Measurements from ENCODE around the gene ZNF107. TPM values are rescaled to one million over a fixed set of nuclear protein-coding genes. Genes with fewer than 3 reads are reported as not detected.

Gene ZNF107
- total and polyA plus RNA-seq, 2 of the 13 experiments (the other 11 are each of a cell fraction or from before 2014, with no cell fraction given): 2.5 to 5.4 TPM

- TF ChIP-seq, protein P1, sequence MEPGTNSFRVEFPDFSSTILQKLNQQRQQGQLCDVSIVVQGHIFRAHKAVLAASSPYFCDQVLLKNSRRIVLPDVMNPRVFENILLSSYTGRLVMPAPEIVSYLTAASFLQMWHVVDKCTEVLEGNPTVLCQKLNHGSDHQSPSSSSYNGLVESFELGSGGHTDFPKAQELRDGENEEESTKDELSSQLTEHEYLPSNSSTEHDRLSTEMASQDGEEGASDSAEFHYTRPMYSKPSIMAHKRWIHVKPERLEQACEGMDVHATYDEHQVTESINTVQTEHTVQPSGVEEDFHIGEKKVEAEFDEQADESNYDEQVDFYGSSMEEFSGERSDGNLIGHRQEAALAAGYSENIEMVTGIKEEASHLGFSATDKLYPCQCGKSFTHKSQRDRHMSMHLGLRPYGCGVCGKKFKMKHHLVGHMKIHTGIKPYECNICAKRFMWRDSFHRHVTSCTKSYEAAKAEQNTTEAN (CRISPR knock-in tag; conservative IDR thresholded peaks at IDR 0.05): no peak
- TF ChIP-seq ARNTL (CRISPR knock-in tag; IDR thresholded peaks at IDR 0.05) (0 out of 2 replicates have a peak, but pooled peaks have one; percentile 32), RXRB (CRISPR knock-in tag; IDR thresholded peaks at IDR 0.05; ENCODE audit: borderline replicate concordance) (0 out of 2 replicates have a peak, but pooled peaks have one; percentile 24), ZFP1 (CRISPR knock-in tag; IDR thresholded peaks at IDR 0.05) (0 out of 2 replicates have a peak, but pooled peaks have one; percentile 33), DRAP1 (CRISPR knock-in tag; IDR thresholded peaks at IDR 0.05) (0 out of 2 replicates have a peak, but pooled peaks have one; percentile 13), MNT (IDR thresholded peaks at IDR 0.05) (peak; percentile 12; the same call in 1 of the 2 replicates), STAG1 (CRISPR knock-in tag; IDR thresholded peaks at IDR 0.05) (peak; percentile 37), KDM4B (CRISPR knock-in tag; IDR thresholded peaks at IDR 0.05) (no peak), SOX13 (IDR thresholded peaks at IDR 0.05) (no peak), SOX13 (CRISPR knock-in tag; conservative IDR thresholded peaks at IDR 0.05 in 1 of 2, IDR thresholded peaks at IDR 0.05 in 1 of 2) (peak in 1 of 2 experiments; percentile 69; a peak in 2 of 4 replicates), RAD21 (CRISPR knock-in tag; IDR thresholded peaks at IDR 0.05) (no peak), NR2F6 (IDR thresholded peaks at IDR 0.05) (no peak), NR2F6 (CRISPR knock-in tag; IDR thresholded peaks at IDR 0.05) (peak; percentile 27; the same call in 1 of the 2 replicates), HOMEZ (CRISPR knock-in tag; IDR thresholded peaks at IDR 0.05; ENCODE audit: low read depth) (peak; percentile 69; the same call in 1 of the 2 replicates)
Measured at GRCh38 chr7:64630496-64630895, 35.4 kb upstream of the ZNF107 start (continued).
